GM12873 (cell line): Measurements from ENCODE around the gene ZNF391.

Experiments used
- TF ChIP-seq, protein P1 (sequence below): IDR thresholded peaks from 2 replicates; pipeline ENCODE4 v1.5.1; 2012; ENCODE audit warnings: low read depth, mild to moderate bottlenecking, moderate library complexity, low read length, control low read depth; ENCODE audit not compliant: insufficient read depth; ENCODE audit errors: missing control alignments

The ZNF391 gene

DNA sequence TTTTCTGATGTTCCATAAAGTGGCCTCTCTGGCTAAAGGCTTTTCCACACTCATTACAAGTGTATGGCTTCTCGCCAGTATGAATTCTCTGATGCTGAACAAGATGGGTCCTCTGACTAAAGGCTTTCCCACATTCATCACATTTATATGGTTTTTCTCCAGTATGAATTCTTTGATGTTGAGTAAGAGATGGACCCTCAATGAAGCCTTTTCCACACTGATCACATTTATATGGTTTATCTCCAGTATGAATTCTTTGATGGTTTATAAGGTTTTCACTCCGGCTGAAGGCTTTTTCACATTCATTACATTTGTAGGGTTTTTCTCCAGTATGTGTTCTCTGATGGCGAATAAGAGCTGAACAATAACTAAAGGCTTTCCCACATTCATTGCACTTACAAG, 63.9 kb downstream of the ZNF391 start:
- TF ChIP-seq, protein P1, sequence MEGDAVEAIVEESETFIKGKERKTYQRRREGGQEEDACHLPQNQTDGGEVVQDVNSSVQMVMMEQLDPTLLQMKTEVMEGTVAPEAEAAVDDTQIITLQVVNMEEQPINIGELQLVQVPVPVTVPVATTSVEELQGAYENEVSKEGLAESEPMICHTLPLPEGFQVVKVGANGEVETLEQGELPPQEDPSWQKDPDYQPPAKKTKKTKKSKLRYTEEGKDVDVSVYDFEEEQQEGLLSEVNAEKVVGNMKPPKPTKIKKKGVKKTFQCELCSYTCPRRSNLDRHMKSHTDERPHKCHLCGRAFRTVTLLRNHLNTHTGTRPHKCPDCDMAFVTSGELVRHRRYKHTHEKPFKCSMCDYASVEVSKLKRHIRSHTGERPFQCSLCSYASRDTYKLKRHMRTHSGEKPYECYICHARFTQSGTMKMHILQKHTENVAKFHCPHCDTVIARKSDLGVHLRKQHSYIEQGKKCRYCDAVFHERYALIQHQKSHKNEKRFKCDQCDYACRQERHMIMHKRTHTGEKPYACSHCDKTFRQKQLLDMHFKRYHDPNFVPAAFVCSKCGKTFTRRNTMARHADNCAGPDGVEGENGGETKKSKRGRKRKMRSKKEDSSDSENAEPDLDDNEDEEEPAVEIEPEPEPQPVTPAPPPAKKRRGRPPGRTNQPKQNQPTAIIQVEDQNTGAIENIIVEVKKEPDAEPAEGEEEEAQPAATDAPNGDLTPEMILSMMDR, result no peak
